ENCODE results near the gene SPAG8. TPM values are rescaled to one million over a fixed set of nuclear protein-coding genes. Genes with fewer than 3 reads are reported as not detected.

SPAG8 gene
- total and polyA plus RNA-seq, 9 of the 15 experiments (the other 6 are each of a cell fraction or from before 2014, with no cell fraction given): 0.03 to 0.47 (median 0.21) TPM

GRCh38 chr9:35852876-35853865, 41.1 kb upstream of the SPAG8 start:
- H3K4me1 ChIP-seq (replicated peaks in 1 of 2; ENCODE audit: control insufficient read depth in 2 of 2, insufficient read depth in 2 of 2, low read length in 2 of 2): no peaks in the 10 kb centered on the region
- no peaks in the 10 kb centered on the region for H3K79me2 ChIP-seq (ENCODE audit: control insufficient read depth, insufficient read depth, low read length)
- no peaks in the 10 kb centered on the region for H3K9me1 ChIP-seq (ENCODE audit: control insufficient read depth, insufficient read depth, low read length)
- H4K20me1 ChIP-seq (replicated peaks; ENCODE audit: control insufficient read depth, insufficient read depth, low read length): no peaks in the 10 kb centered on the region
- peaks cover 9 to 40% of the 10 kb centered on the region in 2 experiments; a peak in 4 of 5 replicates for H3K27me3 ChIP-seq (ENCODE audit: control insufficient read depth in 2 of 2, insufficient read depth in 2 of 2, low read length in 2 of 2)
- H3K36me3 ChIP-seq (ENCODE audit: control insufficient read depth, insufficient read depth, low read length): no peaks in the 10 kb centered on the region
- DNase-seq (ENCODE audit: extremely low read depth in 1 of 4, low spot score in 3 of 4) (no peak), FAIRE-seq (no peak), ATAC-seq (no peak)
- H3K4me3 ChIP-seq: no peak overlapping the region
- no peak overlapping the region for H2AFZ ChIP-seq (ENCODE audit: low read depth, low read length)
- H3K9ac ChIP-seq (ENCODE audit: insufficient read depth in 1 of 2, low read depth in 2 of 2, low read length in 2 of 2): no peak overlapping the region
- no peaks in the 10 kb centered on the region for H3K9me3 ChIP-seq (replicated peaks; ENCODE audit: control insufficient read depth, insufficient read depth, low read depth, low read length)
- H3K27ac ChIP-seq (ENCODE audit: extremely low read depth, low read depth, low read length): no peak overlapping the region
- under 1% methylated on average over 21 of the region's 25 CpGs for WGBS (ENCODE audit: insufficient coverage, low coverage, missing lambda C conversion rate)
- in situ Hi-C loops (cut with MboI): no loop called here
- ChIA-PET POLR2A (interaction anchor here (1.6 kb wide), 1 partner anchor 9 kb away, joined by 3 read pairs; no protein-coding TSS in a partner anchor), CTCF (ENCODE audit: low intra/inter-chr PET ratio) (no interaction called here)
- BruUV-seq (replicated peaks): no TSS peak
- intact Hi-C loops (cut with micrococcal nuclease): no loop called here
- no peak overlapping the region for H3K4me2 ChIP-seq (ENCODE audit: insufficient read depth, low read length)
- TF ChIP-seq FIP1L1 (IDR thresholded peaks at IDR 0.05; ENCODE audit: low read depth, low read length, poor library complexity, severe bottlenecking) (no peak), NFRKB (IDR thresholded peaks at IDR 0.05; ENCODE audit: low read depth) (no peak), ZNF785 (CRISPR knock-in tag; IDR thresholded peaks at IDR 0.05) (no peak)
- TF ChIP-seq, protein P1, sequence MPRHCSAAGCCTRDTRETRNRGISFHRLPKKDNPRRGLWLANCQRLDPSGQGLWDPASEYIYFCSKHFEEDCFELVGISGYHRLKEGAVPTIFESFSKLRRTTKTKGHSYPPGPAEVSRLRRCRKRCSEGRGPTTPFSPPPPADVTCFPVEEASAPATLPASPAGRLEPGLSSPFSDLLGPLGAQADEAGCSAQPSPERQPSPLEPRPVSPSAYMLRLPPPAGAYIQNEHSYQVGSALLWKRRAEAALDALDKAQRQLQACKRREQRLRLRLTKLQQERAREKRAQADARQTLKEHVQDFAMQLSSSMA (CRISPR knock-in tag; IDR thresholded peaks at IDR 0.05): no peak

Measured in K562 (cell line).